ENCODE data around the gene CCDC150. TPM values are rescaled to one million over a fixed set of nuclear protein-coding genes. Genes with fewer than 3 reads are reported as not detected.

CCDC150 gene
- total and polyA plus RNA-seq, 2 of the 8 experiments (the other 6 are each of a cell fraction or from before 2014, with no cell fraction given): 8.3 to 31.9 TPM

DNA sequence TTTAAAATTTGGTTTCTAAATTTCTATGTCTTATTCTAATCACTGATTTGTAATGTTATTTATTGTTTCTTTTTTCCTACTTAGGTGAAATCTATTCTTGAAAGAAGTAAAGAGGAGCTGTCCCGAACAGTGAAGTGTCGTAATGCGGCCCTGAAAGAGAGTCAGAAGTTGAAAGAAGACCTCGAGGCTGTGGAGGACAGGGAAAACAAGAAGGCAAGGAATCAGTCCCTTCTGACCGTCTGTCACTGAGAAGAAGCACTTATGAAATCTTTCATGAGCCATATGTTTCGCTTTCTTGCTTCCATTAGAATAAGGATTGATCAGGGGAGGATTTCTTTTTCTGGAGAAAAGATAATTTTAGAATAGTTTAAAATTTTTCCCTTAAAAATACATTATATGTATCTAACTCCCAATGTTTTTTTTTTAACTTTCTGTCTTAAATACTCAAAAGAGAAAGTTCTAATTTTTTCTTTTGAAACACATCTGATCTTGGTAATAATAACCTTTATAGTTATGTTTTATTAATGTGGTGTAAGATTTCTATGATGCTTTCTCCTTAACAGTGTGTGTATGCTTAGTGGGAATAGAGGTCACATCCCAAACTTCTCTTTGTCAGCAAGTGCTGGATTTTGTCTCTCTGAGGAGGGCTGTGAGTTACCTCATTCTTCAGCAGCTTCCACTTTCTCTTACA, 79.0 kb downstream of the CCDC150 start:
- Histone ChIP-seq H3K18ac (ENCODE audit: extremely low read depth, low read length) (no peak overlapping the region), H4K5ac (ENCODE audit: insufficient read length, low read depth, low read length) (no peak overlapping the region), H2BK15ac (ENCODE audit: low read length) (no peak overlapping the region), H3K56ac (replicated peaks; ENCODE audit: insufficient read length, low read depth, low read length) (no peak overlapping the region), H2AK5ac (ENCODE audit: low read depth, low read length) (no peak overlapping the region), H3K4me1 (replicated peaks in 1 of 4; ENCODE audit: control insufficient read depth in 3 of 4, insufficient read depth in 4 of 4, low read length in 3 of 4) (no peaks in the 10 kb centered on the region), H3K27me3 (replicated peaks in 1 of 4; ENCODE audit: control insufficient read depth in 3 of 4, extremely low read depth in 1 of 4, insufficient read depth in 3 of 4, low read length in 3 of 4) (no peaks in the 10 kb centered on the region), H4K8ac (ENCODE audit: extremely low read depth, insufficient read depth, low read length) (no peak overlapping the region), H3K79me1 (ENCODE audit: low read depth, low read length) (no peaks in the 10 kb centered on the region), H3K79me2 (ENCODE audit: control insufficient read depth in 1 of 2, insufficient read depth in 2 of 2, low read length in 2 of 2) (no peaks in the 10 kb centered on the region), H4K20me1 (replicated peaks in 1 of 2; ENCODE audit: control insufficient read depth in 1 of 2, insufficient read depth in 2 of 2, low read length in 2 of 2) (no peaks in the 10 kb centered on the region), H3K36me3 (ENCODE audit: control insufficient read depth in 2 of 4, insufficient read depth in 4 of 4, low read length in 3 of 4) (peaks cover 5 to 38% (median 21%) of the 10 kb centered on the region in 4 experiments), H4K91ac (replicated peaks; ENCODE audit: insufficient read length, low read length) (no peak overlapping the region), H3K14ac (ENCODE audit: insufficient read length) (no peak overlapping the region), H3K9me3 (ENCODE audit: insufficient read depth in 2 of 2, low read depth in 1 of 2, low read length in 1 of 2) (no peaks in the 10 kb centered on the region), H3K27ac (ENCODE audit: low read depth, low read length) (no peak overlapping the region), H3K4ac (replicated peaks; ENCODE audit: insufficient read length, low read depth, low read length) (no peak overlapping the region), H2AFZ (ENCODE audit: low read length) (no peak overlapping the region), H2BK20ac (ENCODE audit: low read length) (no peak overlapping the region), H2BK120ac (replicated peaks; ENCODE audit: low read depth, low read length) (no peak overlapping the region), H3K23ac (ENCODE audit: insufficient read length) (no peak overlapping the region), H3K23me2 (ENCODE audit: low read depth, low read length) (no peaks in the 10 kb centered on the region), H3K4me3 (ENCODE audit: extremely low read depth in 1 of 4, insufficient read depth in 2 of 4, low read depth in 3 of 4, low read length in 4 of 4) (no peak overlapping the region), H2BK5ac (ENCODE audit: low read depth, low read length) (no peak overlapping the region), H3K9ac (replicated peaks in 1 of 4; ENCODE audit: extremely low read depth in 1 of 4, low read depth in 3 of 4, low read length in 3 of 4) (no peak overlapping the region), H2BK12ac (ENCODE audit: low read depth, low read length) (no peak overlapping the region), H3K4me2 (ENCODE audit: insufficient read depth in 1 of 2, low read depth in 2 of 2, low read length in 2 of 2) (no peak overlapping the region)
- no peak for FAIRE-seq
- no peak for DNase-seq (ENCODE audit: low read depth in 1 of 2, low spot score in 2 of 2)
- WGBS, 2 experiments (ENCODE audit: extremely low coverage in 1 of 2, insufficient coverage in 1 of 2, insufficient read length in 1 of 2, insufficient replicate concordance in 2 of 2, low coverage in 1 of 2, low lambda C conversion rate in 2 of 2, missing lambda C conversion rate in 1 of 2): 83% methylated on average over 6 of the region's 6 CpGs; no CpG with 5 or more reads in 1 of the 2 experiments
- ChIA-PET POLR2A (ENCODE audit: partially characterized antibody) (interaction anchor here (0.6 kb wide), 1 partner anchor 51 kb away, joined by 3 read pairs; no protein-coding TSS in a partner anchor), CTCF (ENCODE audit: partially characterized antibody) (interaction anchor here (0.8 to 2.9 kb wide), 6 partner anchors 8 to 285 kb away, joined by 3 to 12 read pairs (median 4); no protein-coding TSS in a partner anchor)
- TF ChIP-seq SRF (IDR thresholded peaks at IDR 0.05; ENCODE audit: low read depth, low read length): no peak
- TF ChIP-seq SIX5 (IDR thresholded peaks at IDR 0.05; ENCODE audit: low read depth, low read length): no peak
- no peak for TF ChIP-seq SP1 (IDR thresholded peaks at IDR 0.05; ENCODE audit: low read depth, low read length)
- TF ChIP-seq SIRT6 (IDR thresholded peaks at IDR 0.05; ENCODE audit: low read length): no peak
- no peak for TF ChIP-seq GABPA (IDR thresholded peaks at IDR 0.05; ENCODE audit: borderline replicate concordance, insufficient read depth, low read length)
- no peak for TF ChIP-seq BCL11A (IDR thresholded peaks at IDR 0.05; ENCODE audit: low read depth in 2 of 2, low read length in 2 of 2)
- no peak for TF ChIP-seq HDAC2 (IDR thresholded peaks at IDR 0.05; ENCODE audit: borderline replicate concordance in 1 of 2, low read depth in 2 of 2, low read length in 2 of 2)
- no peak for TF ChIP-seq TCF12 (IDR thresholded peaks at IDR 0.05; ENCODE audit: low read depth, low read length)
- TF ChIP-seq RBBP5 (IDR thresholded peaks at IDR 0.05; ENCODE audit: borderline replicate concordance, low read depth, low read length): no peak
- TF ChIP-seq KDM4A (IDR thresholded peaks at IDR 0.05; ENCODE audit: low read depth, low read length, severe bottlenecking): no peak
- no peak for TF ChIP-seq SUZ12 (IDR thresholded peaks at IDR 0.05; ENCODE audit: low read length)
- no peak for TF ChIP-seq JUND (IDR thresholded peaks at IDR 0.05; ENCODE audit: low read length)
- TF ChIP-seq BRCA1 (IDR thresholded peaks at IDR 0.05; ENCODE audit: low read depth, low read length): no peak
